ENCODE results near the gene LRRC4. TPM values are rescaled to one million over a fixed set of nuclear protein-coding genes. Genes with fewer than 3 reads are reported as not detected.

LRRC4 gene
- total and polyA plus RNA-seq, 7 donors: 0.39 to 5.0 (median 2.7) TPM

GRCh38 chr7:128076196-128076795 lies 45.1 kb upstream of the LRRC4 start:
- H3K4me3 ChIP-seq: no peak overlapping the region
- peaks cover 0 to 12% of the 10 kb centered on the region in 2 donors for H3K36me3 ChIP-seq (ENCODE audit: insufficient read depth in 1 of 2, low read depth in 1 of 2)
- DNase-seq (peak in 1 of 2 donors; percentile 22), ATAC-seq (no peak)
- no peaks in the 10 kb centered on the region for H3K27me3 ChIP-seq (ENCODE audit: insufficient read depth in 3 of 3, low read length in 2 of 3)
- 84 to 89% (median 84%) methylated on average over 8 of the region's 8 CpGs for WGBS, 3 donors
- H3K4me1 ChIP-seq: no peaks in the 10 kb centered on the region
- intact Hi-C loops (cut with DNase I): no loop called here
- no peak overlapping the region for H3K27ac ChIP-seq
- TF ChIP-seq CTCF (IDR thresholded peaks at IDR 0.05): no peak
- no peaks in the 10 kb centered on the region for H3K9me3 ChIP-seq

GRCh38 chr7:128075242-128076095 lies 44.2 kb upstream of the LRRC4 start:
- no peaks in the 10 kb centered on the region for H3K9me3 ChIP-seq
- H3K4me1 ChIP-seq: no peaks in the 10 kb centered on the region
- 55 to 62% (median 62%) methylated on average over 12 of the region's 12 CpGs for WGBS, 3 donors
- no peak overlapping the region for H3K27ac ChIP-seq
- intact Hi-C loops (cut with DNase I): no loop called here
- peaks cover 0 to 10% of the 10 kb centered on the region in 2 donors for H3K36me3 ChIP-seq (ENCODE audit: insufficient read depth in 1 of 2, low read depth in 1 of 2)
- H3K27me3 ChIP-seq (ENCODE audit: insufficient read depth in 3 of 3, low read length in 2 of 3): no peaks in the 10 kb centered on the region
- TF ChIP-seq CTCF (IDR thresholded peaks at IDR 0.05): no peak
- peak in 1 of 2 donors; percentile 20 for DNase-seq
- no peak overlapping the region for H3K4me3 ChIP-seq
- ATAC-seq: no peak

GRCh38 chr7:128074736-128075135 lies 43.5 kb upstream of the LRRC4 start:
- ATAC-seq: no peak
- H3K36me3 ChIP-seq (ENCODE audit: insufficient read depth in 1 of 2, low read depth in 1 of 2): peaks cover 0 to 10% of the 10 kb centered on the region in 2 donors
- 78 to 79% (median 79%) methylated on average over 6 of the region's 6 CpGs for WGBS, 3 donors

GRCh38 chr7:128074336-128074735 lies 43.1 kb upstream of the LRRC4 start:
- WGBS, 3 donors: 89 to 90% (median 89%) methylated on average over 19 of the region's 19 CpGs
- intact Hi-C loops (cut with DNase I): no loop called here
- H3K36me3 ChIP-seq (ENCODE audit: insufficient read depth in 1 of 2, low read depth in 1 of 2): peaks cover 0 to 10% of the 10 kb centered on the region in 2 donors

More at GRCh38 chr7:128074736-128075135, 43.5 kb upstream of the LRRC4 start:
- H3K27me3 ChIP-seq (ENCODE audit: insufficient read depth in 3 of 3, low read length in 2 of 3): no peaks in the 10 kb centered on the region
- peak in 1 of 2 donors; percentile 35 for DNase-seq
- no peaks in the 10 kb centered on the region for H3K4me1 ChIP-seq
- no peaks in the 10 kb centered on the region for H3K9me3 ChIP-seq
- H3K27ac ChIP-seq: no peak overlapping the region
- no peak for TF ChIP-seq CTCF (IDR thresholded peaks at IDR 0.05)
- no peak overlapping the region for H3K4me3 ChIP-seq
- intact Hi-C loops (cut with DNase I): no loop called here

More at GRCh38 chr7:128074336-128074735, 43.1 kb upstream of the LRRC4 start:
- peak in 1 of 2 donors; percentile 15 for DNase-seq
- H3K27me3 ChIP-seq (ENCODE audit: insufficient read depth in 3 of 3, low read length in 2 of 3): no peaks in the 10 kb centered on the region
- H3K9me3 ChIP-seq: no peaks in the 10 kb centered on the region
- ATAC-seq: no peak
- H3K4me3 ChIP-seq: no peak overlapping the region
- TF ChIP-seq CTCF (IDR thresholded peaks at IDR 0.05): no peak
- no peak overlapping the region for H3K27ac ChIP-seq
- H3K4me1 ChIP-seq: no peaks in the 10 kb centered on the region

All from psoas muscle (tissue), 8 donors.